ENCODE data around the gene MNX1. TPM values are rescaled to one million over a fixed set of nuclear protein-coding genes. Genes with fewer than 3 reads are reported as not detected.
A peak's percentile ranks its signal among the peaks of the same experiment; 100 is the strongest.

Gene MNX1
- total RNA-seq, 1 donor from 2014 or later: not detected

- intact Hi-C loops (cut with micrococcal nuclease): loop anchor here (1.0 to 5.0 kb wide), 3 partner anchors 12 to 1536 kb away; no protein-coding TSS in a partner anchor
These were observed 2.0 kb downstream of the MNX1 start for GRCh38 chr7:157008206-157009169.

GRCh38 chr7:157007470-157008066, 2.9 kb downstream of the MNX1 start:
- Mint-ChIP-seq H3K4me3 (no peak overlapping the region), H3K4me1 (ENCODE audit: low read depth) (no peaks in the 10 kb centered on the region), H3K36me3 (ENCODE audit: low read depth) (no peaks in the 10 kb centered on the region), H3K9me3 (no peaks in the 10 kb centered on the region), H3K27ac (no peak overlapping the region), H3K27me3 (ENCODE audit: insufficient read depth) (peaks cover 67% of the 10 kb centered on the region)
- intact Hi-C loops (cut with micrococcal nuclease): loop anchor here (1.0 to 5.0 kb wide), 3 partner anchors 13 to 1535 kb away; no protein-coding TSS in a partner anchor
- no peak for DNase-seq (ENCODE audit: low spot score)

More at GRCh38 chr7:157008206-157009169, 2.0 kb downstream of the MNX1 start:
- Mint-ChIP-seq H3K27ac (peak overlapping the region; percentile 27), H3K27me3 (ENCODE audit: insufficient read depth) (peaks cover 75% of the 10 kb centered on the region), H3K9me3 (no peaks in the 10 kb centered on the region), H3K4me1 (ENCODE audit: low read depth) (no peaks in the 10 kb centered on the region), H3K36me3 (ENCODE audit: low read depth) (no peaks in the 10 kb centered on the region), H3K4me3 (no peak overlapping the region)
- DNase-seq (ENCODE audit: low spot score): no peak

DNA sequence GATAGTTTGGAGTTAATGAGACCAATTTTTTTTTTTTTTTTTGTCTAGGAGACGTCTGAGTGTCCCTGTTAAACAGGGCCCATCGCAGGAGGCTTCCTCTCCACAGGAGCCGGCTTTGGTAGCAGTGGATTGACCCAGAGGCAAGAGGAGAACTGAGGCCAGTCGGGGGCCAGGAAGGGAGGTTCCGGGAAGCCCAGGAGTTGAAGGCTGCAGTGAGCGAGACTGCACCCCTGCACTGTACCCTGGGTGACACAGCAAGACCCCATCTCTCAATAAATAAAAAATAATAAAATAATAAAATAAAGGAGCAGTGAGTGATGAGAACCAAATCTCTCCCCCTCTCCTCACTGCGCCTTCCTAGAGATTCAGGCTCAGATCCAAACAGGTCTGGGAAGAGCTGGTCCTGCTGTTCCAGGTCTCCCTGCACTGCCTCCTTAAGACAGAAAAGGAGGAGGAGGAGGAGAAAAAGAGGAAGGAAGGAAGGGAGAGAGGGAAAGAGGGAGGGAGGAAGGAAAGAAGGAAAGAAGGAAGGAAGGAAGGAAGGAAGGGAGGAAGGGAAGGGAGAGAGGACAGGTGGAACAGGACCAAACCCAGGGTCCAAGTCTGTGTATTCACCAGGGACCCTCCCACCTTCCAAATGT, 3.5 kb downstream of the MNX1 start:
- intact Hi-C loops (cut with micrococcal nuclease): loop anchor here (1.0 to 5.0 kb wide), 2 partner anchors 1535 to 1632 kb away; no protein-coding TSS in a partner anchor
- Mint-ChIP-seq H3K27ac (peak overlapping the region; percentile 13), H3K27me3 (ENCODE audit: insufficient read depth) (peaks cover 65% of the 10 kb centered on the region), H3K4me1 (ENCODE audit: low read depth) (peaks cover 3% of the 10 kb centered on the region), H3K4me3 (no peak overlapping the region), H3K36me3 (ENCODE audit: low read depth) (no peaks in the 10 kb centered on the region), H3K9me3 (no peaks in the 10 kb centered on the region)
- DNase-seq (ENCODE audit: low spot score): no peak

DNA sequence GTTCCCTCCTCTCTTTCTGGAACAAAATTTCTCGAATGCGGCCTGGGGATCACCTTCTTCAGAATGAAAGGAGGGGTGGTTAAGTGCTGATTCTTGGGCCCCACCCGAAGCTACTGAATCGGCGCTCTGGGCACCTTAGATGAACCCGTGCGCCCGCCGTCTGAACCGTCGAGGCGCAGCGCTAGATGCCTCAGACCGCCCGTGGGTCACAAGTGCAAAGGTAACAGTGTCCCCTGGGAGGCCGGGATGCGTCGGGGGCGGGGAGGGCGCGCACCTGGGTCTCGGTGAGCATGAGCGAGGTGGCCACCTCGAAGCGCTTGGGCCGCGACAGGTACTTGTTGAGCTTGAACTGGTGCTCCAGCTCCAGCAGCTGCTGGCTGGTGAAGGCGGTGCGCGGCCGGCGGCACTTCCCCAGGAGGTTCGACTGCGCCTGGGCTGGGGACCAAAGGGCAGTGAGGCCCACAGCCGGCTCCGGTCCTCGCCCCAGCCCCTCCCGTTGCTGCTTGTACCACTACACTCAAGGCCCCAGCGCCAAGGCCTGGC, 4.2 kb downstream of the MNX1 start:
- Mint-ChIP-seq H3K27me3 (ENCODE audit: insufficient read depth) (peaks cover 65% of the 10 kb centered on the region), H3K9me3 (no peaks in the 10 kb centered on the region), H3K36me3 (ENCODE audit: low read depth) (no peaks in the 10 kb centered on the region), H3K27ac (no peak overlapping the region), H3K4me1 (ENCODE audit: low read depth) (peaks cover 6% of the 10 kb centered on the region), H3K4me3 (no peak overlapping the region)
- no peak for DNase-seq (ENCODE audit: low spot score)
- intact Hi-C loops (cut with micrococcal nuclease): loop anchor here (1.0 to 5.0 kb wide), 2 partner anchors 1534 to 1631 kb away; no protein-coding TSS in a partner anchor

- peaks cover 70% of the 10 kb centered on the region for H3K27me3 Mint-ChIP-seq (ENCODE audit: insufficient read depth)
- no peak overlapping the region for H3K27ac Mint-ChIP-seq
- DNase-seq (ENCODE audit: low spot score): no peak
These were observed 4.8 kb downstream of the MNX1 start for GRCh38 chr7:157005456-157006204.

GRCh38 chr7:157004521-157005455, 5.7 kb downstream of the MNX1 start:
- H3K9me3 Mint-ChIP-seq: no peaks in the 10 kb centered on the region
- peaks cover 73% of the 10 kb centered on the region for H3K27me3 Mint-ChIP-seq (ENCODE audit: insufficient read depth)
- no peaks in the 10 kb centered on the region for H3K36me3 Mint-ChIP-seq (ENCODE audit: low read depth)
- intact Hi-C loops (cut with micrococcal nuclease): loop anchor here (2.0 to 5.0 kb wide), 3 partner anchors 1196 to 1532 kb away; no protein-coding TSS in a partner anchor
- H3K27ac Mint-ChIP-seq: peak overlapping the region; percentile 29
- peaks cover 14% of the 10 kb centered on the region for H3K4me1 Mint-ChIP-seq (ENCODE audit: low read depth)
- H3K4me3 Mint-ChIP-seq: no peak overlapping the region
- no peak for DNase-seq (ENCODE audit: low spot score)

More at GRCh38 chr7:157005456-157006204, 4.8 kb downstream of the MNX1 start:
- no peaks in the 10 kb centered on the region for H3K9me3 Mint-ChIP-seq
- no peaks in the 10 kb centered on the region for H3K36me3 Mint-ChIP-seq (ENCODE audit: low read depth)
- no peak overlapping the region for H3K4me3 Mint-ChIP-seq
- H3K4me1 Mint-ChIP-seq (ENCODE audit: low read depth): peaks cover 12% of the 10 kb centered on the region
- intact Hi-C loops (cut with micrococcal nuclease): loop anchor here (1.0 to 5.0 kb wide), 3 partner anchors 1197 to 1630 kb away; no protein-coding TSS in a partner anchor

- Mint-ChIP-seq H3K9me3 (no peaks in the 10 kb centered on the region), H3K36me3 (ENCODE audit: low read depth) (no peaks in the 10 kb centered on the region), H3K4me1 (ENCODE audit: low read depth) (peaks cover 14% of the 10 kb centered on the region), H3K27ac (peak overlapping the region; percentile 40), H3K4me3 (no peak overlapping the region), H3K27me3 (ENCODE audit: insufficient read depth) (peaks cover 72% of the 10 kb centered on the region)
- intact Hi-C loops (cut with micrococcal nuclease): loop anchor here (2.0 to 5.0 kb wide), 3 partner anchors 1195 to 1627 kb away; no protein-coding TSS in a partner anchor
- no peak for DNase-seq (ENCODE audit: low spot score)
These were observed 6.5 kb downstream of the MNX1 start for GRCh38 chr7:157003756-157004520.

DNA sequence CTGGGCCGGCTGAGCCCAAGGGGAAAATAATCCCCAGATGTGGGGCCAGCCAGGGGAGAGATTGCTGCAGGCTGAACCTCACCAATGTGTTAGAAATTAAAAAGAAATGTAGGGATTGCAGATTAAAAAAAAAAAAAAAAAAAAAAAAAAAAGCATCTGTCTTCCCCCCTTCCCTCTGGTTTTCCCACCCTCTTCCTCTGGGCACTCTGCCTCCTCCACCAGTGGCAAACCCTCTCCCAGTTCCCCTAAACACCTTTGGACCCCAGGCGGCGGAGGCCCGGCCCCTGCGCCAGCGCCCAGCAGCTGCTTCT, 7.1 kb downstream of the MNX1 start:
- peaks cover 14% of the 10 kb centered on the region for H3K4me1 Mint-ChIP-seq (ENCODE audit: low read depth)
- no peaks in the 10 kb centered on the region for H3K36me3 Mint-ChIP-seq (ENCODE audit: low read depth)
- intact Hi-C loops (cut with micrococcal nuclease): loop anchor here (2.0 to 5.0 kb wide), 2 partner anchors 1471 to 1627 kb away; no protein-coding TSS in a partner anchor
- no peak overlapping the region for H3K27ac Mint-ChIP-seq
- H3K27me3 Mint-ChIP-seq (ENCODE audit: insufficient read depth): peaks cover 72% of the 10 kb centered on the region
- no peaks in the 10 kb centered on the region for H3K9me3 Mint-ChIP-seq
- H3K4me3 Mint-ChIP-seq: no peak overlapping the region
- no peak for DNase-seq (ENCODE audit: low spot score)

- peaks cover 72% of the 10 kb centered on the region for H3K27me3 Mint-ChIP-seq (ENCODE audit: insufficient read depth)
- DNase-seq (ENCODE audit: low spot score): no peak
- no peaks in the 10 kb centered on the region for H3K36me3 Mint-ChIP-seq (ENCODE audit: low read depth)
- no peak overlapping the region for H3K4me3 Mint-ChIP-seq
- peaks cover 14% of the 10 kb centered on the region for H3K4me1 Mint-ChIP-seq (ENCODE audit: low read depth)
- H3K9me3 Mint-ChIP-seq: no peaks in the 10 kb centered on the region
- H3K27ac Mint-ChIP-seq: no peak overlapping the region
- intact Hi-C loops (cut with micrococcal nuclease): loop anchor here (2.0 to 5.0 kb wide), 2 partner anchors 1471 to 1626 kb away; no protein-coding TSS in a partner anchor
These were observed 7.5 kb downstream of the MNX1 start for GRCh38 chr7:157002819-157003421.

Measured in activated T-helper 1 cell treated with anti-CD3 and anti-CD28 coated beads, Interleukin-12 subunit alpha, Interleukin-12 subunit beta, Interleukin-2, Interleukin-4 antibody, amounts not matched to agents 30 ng/mL and 10 ng/mL and 1 ng/mL, durations not matched to agents 14 hours and 24 hours and 36 hours (primary cell).